Muscle of back (tissue), 11 donors: ENCODE data around the gene RSPO3. TPM values are rescaled to one million over a fixed set of nuclear protein-coding genes. Genes with fewer than 3 reads are reported as not detected.

Source experiments
- DNase-seq, 3 donors: peaks; one replicate each; pipeline versions ENCODE4 v3.0.0 to v3.0.0-alpha.2; 2013
- polyA plus RNA-seq, 10 donors: library from polyadenylated mRNA; unstranded; fragments of 120-200 nt; gene quantifications; one replicate each; pipeline ENCODE4 v1.2.1, GENCODE V29; 2013; ENCODE audit not compliant: insufficient read length in 10 of 10

RSPO3 gene
- polyA plus RNA-seq, 10 donors: 8.8 to 24.8 (median 15.7) TPM

DNA sequence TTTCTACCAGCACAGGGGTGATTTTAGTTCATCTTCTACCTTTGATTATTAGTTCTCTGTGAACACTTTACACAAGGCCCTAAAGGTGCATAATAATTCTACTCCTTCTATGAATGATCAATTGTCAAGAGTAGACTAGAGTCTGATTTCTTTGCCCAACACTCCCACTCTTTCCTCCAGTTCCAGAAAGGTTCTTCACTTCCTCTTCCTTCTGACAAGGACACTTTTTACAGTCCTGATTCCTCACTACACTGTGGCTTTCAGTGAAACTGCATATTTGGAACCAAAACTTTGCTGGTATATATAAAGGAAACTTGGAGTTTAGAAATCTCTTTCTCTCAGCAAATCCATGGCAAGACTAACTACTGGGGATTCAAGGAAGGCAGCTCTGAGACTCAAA is 10.6 kb upstream of the RSPO3 start:
- DNase-seq: no peak

DNA sequence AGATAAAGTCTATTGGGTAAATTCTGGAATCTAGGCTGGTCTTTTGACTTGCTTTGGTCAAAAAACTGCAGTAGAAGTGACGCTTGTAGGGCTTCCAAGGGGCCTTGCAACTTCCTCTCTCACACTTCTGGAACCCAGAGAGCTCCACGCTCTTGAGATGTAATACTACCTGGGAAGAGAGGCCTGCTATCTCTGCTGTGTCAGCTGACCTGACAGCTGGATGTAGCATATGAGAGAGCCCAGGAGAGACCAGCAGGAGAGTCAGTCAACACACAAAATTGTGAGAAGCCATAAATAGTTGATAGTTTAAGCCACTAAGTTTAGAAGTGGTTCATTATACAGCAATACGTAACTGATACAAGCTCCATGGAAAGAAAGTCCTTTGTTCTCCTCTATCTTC is 7.8 kb upstream of the RSPO3 start:
- no peak for DNase-seq

DNA sequence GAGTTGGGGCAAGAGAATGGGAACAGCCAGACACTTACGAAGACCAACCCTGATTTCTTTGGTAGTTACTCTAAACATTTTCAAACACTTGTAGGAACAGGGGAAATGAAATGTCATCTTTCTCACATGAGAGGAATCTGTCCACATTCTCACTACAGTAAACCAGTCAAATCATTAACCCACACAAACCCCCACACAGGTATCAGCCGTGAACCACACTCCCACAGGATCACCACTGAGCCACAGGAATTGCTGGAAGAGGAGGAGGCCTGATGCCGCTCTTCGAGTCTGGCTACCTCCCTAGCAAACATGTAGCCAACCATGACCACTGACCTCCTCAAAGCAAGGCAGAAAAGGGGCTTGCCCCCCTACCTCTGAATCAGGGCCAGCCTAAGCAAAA is 6.9 kb upstream of the RSPO3 start:
- no peak for DNase-seq

DNA sequence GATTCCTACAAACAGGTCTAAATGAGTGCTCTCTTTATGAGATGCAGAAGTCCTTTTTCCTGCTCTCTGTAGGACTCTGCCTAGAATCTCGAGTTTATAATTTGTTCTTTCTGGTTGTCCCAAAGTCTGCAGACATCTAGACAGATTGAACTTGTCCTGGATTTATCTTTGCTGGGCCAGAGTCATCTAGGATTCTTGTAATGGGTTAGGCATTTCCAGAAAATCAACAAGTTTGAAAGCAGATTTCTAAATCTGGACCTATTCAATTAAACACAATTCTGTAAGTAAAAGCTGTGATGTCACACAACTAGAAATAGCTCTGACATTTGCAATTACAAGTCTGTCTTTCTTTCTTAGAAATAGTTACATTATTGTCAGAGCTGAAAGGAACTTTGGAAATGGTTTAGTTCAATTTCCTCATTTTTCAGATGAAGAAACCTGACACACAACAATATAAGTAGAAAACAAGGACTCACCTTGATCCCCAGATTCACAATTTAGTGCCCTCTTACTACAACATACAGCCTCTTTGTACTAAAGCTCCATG is 4.2 kb upstream of the RSPO3 start:
- peak in 1 of 3 donors; percentile 10 for DNase-seq

DNA sequence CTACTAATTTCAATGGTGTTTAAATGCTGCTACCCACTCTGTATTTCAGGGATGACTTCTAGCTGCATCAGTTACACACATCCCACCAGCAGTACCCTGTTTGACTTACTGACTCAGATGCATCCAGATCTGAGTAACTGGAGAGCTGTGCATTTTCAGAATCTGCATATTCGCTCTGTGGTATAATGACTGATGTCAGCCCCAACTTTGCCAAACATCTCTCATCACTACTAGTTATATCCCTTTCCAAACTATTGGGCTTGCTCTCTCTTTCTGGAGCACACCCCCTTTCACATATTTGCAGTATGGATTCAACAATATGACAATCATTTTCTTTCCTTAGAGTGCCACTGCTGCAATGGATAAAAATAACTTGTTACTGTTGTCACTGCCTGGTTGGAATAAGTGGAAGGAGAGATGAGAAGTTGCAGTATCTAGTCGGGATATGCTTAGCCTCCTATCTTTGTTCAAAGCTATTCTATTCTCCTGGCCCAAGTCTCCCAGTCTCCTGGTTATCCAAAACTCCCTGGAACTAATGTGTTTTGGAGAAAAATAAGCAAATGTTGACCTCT is 3.3 kb upstream of the RSPO3 start:
- peak in 2 of 3 donors; percentile 42 to 64 for DNase-seq

DNA sequence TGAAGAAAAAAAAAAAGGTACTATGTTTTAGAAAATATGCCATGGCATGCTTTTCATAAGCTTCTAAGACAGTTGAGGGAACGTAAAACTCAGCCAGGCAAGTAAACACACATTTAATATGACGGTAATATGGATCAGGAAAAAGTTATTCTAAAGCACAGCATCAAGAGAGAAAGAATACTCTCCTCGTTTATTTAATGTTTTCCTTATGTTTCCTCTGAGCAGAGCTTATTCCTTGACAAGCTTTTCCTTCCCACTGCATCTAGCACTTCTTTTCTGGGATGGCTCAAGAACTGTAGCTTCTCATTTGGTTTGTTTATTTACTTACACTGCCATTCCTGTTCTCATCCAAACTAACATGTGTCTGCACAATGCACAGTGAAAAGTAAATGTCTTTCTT is 2.7 kb upstream of the RSPO3 start:
- peak in 1 of 3 donors; percentile 69 for DNase-seq

DNA sequence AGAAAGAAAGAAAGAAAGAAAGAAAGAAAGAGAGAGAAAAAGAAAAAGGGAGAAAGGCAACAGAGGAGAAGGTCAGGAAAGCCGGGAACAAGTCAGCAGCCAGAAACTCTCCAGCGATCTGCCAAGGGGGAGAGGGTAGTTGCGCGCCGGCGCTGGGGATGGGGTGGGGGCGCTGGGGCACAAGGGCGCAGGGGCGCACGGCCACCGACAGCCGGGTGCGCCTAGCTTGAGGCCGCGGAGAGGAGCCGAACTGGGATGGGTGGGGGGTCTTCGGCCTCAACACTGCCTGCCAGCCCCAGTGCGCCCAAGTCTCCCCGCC is 533 bp upstream of the RSPO3 start:
- peak in 1 of 3 donors; percentile 34 for DNase-seq

DNA sequence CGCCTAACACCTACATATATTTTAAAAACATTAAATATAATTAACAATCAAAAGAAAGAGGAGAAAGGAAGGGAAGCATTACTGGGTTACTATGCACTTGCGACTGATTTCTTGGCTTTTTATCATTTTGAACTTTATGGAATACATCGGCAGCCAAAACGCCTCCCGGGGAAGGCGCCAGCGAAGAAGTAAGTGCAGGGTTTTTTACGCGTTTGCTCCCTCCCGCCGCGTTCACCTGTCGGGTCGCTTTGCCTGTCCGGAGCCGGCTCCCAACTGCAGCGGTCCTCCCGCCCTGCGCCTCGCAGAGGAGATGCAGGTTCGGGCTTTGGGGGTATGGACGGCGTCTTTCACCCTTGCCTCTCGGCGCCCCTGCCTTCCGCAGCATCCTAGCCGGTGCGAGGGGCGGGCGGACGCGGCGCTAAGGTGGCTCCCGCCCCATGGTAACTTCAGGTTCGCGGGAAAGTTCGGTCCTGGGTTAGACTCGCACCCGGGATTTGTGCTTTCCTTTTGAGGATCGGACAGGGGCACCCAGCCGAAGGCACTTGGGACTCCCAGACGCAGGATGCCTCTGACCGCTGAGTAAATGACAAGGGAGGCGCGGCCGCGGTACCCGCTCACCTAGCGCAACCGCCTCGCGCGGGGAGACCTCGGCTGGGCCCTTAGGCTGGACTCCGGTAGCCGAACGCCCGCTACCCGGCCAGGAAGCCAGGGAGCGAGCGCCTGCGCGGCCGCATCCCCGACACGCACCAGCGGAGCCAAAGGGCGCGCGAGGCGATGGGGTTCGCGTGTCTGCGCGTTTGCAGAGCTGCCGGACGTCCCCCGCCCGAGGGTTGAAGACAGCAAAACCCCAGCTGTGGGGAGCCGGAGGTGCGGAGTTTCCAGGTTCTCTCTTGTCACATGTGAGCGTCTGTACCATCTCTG is 891 bp downstream of the RSPO3 start:
- peak in 2 of 3 donors; percentile 34 to 75 for DNase-seq

DNA sequence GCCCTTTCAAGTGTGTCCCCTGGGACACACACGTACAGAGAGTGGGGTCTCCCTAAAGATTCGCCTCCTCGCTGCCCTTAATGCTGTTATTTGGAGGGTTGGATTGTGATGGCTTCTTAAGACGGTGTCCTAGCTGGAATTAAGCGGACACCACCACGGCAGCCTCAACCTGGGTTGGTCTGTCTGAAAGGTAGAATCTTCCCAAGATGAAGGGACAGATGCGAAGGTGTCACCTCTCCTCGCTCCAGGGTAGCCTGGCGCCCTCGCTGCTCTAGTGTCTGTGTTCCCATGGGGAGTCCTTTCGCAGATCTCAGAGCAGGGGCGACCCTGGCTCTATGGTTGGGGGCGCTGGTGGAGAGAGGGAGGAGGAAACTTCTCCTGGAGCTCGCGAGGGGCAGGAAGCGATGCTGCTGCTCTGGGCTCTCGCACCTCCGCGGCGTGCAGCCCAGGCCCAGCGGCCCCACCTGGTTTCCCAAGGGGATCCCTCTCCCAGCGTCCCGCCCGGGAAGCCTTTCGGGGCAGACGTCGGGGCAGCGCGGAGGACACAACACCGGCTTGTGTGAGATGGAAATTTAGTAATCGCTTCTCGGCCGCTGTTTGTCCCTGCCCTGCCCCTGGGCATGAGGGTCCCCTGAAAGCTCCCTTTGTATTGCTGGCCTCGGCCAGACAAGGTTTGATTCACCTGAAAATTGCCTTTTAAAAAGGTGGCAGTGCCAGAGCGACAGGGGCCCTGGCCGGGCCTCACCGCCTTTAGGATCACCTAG is 1.7 kb downstream of the RSPO3 start:
- peak in 1 of 3 donors; percentile 76 for DNase-seq

DNA sequence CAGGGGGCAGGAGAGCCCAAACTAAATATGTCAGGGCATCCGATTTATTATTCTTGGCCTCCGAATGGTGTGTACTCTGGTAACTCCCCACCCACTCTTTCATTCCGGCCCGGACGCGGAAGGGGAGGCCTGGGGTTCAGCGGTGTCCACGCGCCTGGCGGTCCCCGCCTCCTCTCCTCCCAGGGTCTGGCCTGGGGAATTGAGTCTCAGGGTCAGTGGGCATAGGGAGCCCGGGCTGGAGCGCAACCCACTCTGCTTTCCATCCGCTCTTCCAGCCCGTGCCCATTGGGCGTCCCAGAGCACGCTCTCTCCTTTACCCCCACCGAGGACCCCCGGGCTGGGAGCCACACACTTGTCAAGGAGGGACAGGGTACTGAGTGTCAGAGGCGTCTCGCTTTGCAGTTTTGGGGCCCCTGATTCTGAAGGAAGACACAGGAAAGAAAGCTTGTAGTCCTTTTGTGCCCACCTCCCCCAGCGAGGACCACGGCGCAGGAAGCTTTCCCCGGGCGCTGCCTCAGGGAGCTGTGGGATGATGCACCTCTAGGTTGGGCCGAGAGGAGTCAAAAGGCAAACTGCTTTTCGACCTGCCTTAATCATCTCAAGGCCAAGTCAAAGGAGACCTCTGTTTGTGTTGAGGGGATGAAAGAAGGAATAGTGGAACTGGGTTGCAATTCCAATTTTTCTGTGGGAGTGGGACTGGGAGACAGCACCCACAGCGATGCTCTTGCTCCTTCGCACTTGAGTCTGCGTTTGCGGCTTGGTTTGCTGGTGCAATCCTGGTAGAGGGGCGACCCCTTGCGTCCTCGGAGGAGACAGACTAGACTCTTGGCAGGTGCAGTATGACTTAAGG is 2.5 kb downstream of the RSPO3 start:
- peak; percentile 77 to 94 (median 86) for DNase-seq

DNA sequence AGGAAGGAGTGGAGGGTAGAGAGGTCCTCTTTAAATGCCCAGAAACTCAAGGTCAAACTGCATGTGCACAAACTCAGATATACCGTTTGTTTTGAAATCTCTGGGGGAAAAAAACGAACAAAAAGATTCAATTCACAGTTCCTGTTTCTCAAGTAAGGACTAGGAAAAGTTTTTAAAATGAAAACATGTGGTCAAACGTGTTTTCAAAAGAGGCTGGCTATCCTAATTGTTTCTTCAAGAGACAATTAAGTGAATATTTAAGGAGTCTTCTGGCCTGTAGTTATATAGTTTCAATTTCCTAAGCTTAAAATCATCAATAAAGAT is 3.1 kb downstream of the RSPO3 start:
- DNase-seq: no peak

DNA sequence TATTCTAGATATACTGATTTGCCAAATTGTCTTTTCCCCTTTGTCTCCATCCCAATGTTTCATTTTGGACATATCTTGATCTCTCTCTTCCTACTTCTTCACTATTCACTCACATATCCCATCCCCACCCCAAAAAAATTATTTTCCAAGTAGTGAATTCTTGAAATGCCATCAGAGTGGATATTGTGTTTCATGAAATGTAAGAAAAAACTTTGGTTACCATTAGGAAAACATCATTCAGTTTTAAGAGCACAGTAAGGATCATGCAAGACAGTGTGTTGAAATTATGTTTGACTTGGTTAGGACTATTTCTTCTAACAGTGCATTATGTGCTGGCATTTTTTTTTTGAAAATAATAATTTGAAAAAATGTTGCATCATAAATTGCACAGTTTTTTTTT is 5.7 kb downstream of the RSPO3 start:
- no peak for DNase-seq

DNA sequence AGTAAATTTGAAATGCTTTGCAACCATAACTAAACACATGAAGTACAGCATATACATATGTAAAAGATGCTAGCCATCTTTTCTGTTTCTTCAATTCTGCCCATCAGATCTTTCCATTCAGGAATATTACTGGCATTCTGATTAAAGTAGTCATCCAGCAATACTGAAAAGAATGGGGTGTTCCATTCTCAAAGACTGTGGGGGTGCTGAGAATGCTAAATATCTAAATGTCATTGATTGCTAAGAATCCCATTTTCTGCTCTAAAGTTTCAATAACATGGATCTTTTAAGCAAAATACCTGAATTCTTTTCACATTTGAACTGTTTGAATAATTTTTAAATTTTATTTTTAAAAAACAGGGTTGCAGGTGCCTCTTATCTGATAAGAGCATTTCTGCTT is 6.2 kb downstream of the RSPO3 start:
- DNase-seq: no peak

DNA sequence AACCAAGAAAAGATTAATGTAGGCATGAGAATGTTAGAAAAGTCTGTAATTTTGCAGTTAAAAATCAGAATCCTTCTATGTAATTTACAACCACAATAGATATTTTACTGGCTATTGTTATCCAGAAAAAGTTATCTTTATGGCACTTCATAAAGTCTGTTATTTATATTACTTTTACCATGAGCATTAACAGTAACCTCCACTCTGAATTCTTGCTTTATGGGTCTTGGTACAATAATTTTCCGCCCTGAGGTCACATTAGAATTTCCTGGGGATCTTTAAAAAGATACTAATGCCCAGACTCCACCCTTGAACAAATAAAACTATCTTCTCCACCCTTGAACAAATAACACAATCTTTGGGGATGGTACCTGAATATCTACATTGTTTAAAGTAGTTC is 9.6 kb downstream of the RSPO3 start:
- DNase-seq: no peak

DNA sequence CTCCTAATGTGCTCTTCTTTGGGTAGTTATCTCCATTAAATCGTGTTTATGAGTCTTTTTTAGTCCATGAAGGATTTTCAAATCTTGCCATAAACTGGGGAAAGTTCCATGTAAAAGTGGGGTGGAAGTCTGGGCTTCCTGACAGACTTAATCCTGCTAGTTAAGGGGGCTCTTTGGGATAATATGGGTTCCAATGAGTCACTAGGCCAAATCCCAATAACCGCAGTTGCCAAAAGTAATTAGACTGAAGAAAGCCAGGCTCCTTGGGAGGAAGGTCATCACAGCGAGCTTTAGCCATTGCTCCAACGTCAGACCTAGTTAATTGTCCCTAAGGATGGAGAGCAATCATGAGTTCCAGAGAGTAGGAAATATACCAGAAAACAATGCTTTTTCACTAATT is 10.8 kb downstream of the RSPO3 start:
- peak in 1 of 3 donors; percentile 30 for DNase-seq

DNA sequence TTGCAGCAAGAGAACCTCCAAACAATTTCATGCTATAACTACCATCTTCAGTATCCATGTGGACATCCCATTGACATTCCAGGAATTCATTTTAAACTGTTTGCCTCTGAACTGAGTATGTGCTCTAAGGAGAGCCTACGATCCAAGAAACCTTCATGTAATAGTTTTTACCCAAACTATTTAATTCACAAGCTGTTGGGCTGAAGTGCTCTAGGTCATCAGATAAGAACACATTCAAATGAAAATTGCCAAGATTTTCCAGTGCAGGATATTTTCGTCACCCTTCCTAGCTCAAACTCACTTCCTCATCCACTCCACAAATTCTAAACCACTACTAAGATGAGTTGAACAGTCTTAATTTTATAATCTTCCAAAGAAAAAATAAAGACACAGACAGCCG is 12.8 kb downstream of the RSPO3 start:
- no peak for DNase-seq

DNA sequence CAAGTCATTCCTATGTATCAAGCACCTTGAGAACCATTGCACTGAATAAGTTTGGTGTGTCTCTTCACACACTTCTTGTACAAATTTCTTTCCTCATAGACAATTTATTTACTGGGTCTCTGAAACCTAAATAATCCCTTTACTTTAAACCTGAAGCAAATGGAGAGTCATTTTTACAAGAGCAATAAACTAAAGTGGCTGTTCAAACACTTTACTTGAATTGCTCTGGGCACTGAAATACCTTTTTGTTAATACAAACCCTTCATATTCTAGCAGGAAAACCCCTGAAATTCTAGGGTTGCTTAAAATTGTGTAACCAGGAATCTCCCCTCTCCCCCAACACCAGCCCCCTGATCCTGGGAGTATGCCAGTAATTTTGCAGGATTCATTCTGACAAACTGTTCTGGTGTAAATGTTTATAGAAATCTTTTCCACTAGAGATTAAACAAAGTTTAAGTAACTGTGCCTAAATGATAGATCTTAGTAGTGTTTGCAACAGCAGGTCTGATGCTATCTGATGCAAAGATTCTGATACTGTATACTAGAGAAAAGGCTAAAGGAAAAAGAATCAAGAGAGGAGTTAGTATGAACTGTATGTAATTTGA is 13.4 kb downstream of the RSPO3 start:
- no peak for DNase-seq

DNA sequence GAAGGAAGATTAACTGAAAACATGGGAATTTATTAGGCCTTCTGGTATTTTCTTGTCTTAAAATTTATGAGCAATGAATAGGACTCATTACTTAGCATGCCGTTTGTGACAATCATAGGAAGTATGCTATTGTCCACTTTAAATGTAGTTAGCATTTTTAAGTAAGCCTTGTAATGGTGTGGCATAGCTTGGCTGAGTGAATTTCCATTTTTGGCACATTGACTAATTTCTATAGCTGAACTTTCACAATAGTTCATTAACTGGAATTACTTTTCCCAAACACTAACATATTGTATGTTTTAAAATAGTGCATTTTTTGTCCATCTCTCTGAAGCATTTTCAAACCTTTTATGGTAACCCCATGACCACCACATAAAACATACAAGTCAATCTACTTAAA is 15.7 kb downstream of the RSPO3 start:
- no peak for DNase-seq

DNA sequence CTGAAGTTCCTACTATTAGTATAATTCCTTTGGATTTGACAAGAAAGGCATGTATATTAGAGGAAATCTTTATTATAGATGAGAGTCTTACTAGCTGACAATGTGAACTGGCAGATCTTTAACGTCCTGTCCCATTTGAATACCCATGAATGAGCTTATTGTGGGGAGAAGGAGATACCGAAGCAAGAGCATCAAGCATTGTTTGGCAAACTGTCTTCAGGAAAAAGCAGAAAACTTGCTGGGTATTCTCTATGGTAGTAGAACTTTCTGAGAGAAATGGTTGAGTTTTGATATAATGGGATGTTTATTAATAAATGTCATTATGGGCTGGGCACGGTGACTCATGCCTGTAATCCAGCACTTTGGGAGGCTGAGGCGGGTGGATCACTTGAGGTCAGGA is 18.3 kb downstream of the RSPO3 start:
- no peak for DNase-seq

DNA sequence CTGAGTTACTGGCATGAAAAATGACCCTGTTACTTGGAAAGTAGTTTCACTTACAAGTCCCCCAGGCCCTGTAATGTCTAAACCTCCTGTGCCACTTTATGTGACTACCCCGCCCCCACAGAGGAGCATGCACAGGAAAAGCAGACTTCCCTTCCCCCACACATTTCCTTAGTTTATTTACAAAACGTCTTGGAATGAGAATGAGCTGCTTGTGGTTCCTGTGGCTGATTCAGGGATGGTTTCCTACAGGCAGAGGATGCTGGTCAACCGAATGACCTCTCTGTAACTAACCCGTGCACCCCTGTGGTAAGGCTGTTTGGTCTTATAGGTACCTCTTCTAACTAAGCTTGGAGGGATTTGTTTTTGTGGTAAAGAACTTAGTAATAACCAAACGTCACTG is 28.5 kb downstream of the RSPO3 start:
- peak in 1 of 3 donors; percentile 69 for DNase-seq

DNA sequence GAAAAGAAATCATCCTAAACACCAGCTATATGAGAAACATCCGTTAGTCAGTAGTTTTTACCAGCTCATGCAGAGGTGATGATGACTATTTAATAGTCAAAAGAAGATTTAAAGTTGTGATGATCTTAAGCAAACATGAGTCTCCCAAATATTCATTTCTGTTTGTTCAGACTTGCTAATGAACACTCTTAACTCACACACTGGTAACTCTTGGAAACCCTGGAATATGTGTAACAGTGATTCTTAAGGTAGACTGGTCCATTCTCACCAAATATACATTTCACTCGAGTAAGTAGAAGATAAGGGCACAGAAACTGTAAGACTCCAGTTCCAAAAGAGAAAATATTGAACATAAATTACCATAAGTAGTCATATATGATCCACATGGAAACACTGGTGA is 29.1 kb downstream of the RSPO3 start:
- no peak for DNase-seq
